Liver (tissue), 9 donors: ENCODE measurements around the gene PACRGL. TPM values are rescaled to one million over a fixed set of nuclear protein-coding genes. Genes with fewer than 3 reads are reported as not detected.
"Not testable (repeated sequence)": the region's sequence is repeated elsewhere in the genome, so short reads cannot be mapped to it uniquely, and the experiment has no call there.

Experiments
- DNase-seq: peaks from one replicate; pipeline ENCODE4 v3.0.0-alpha.2; 2017; ENCODE audit warnings: low spot score
- H3K27ac ChIP-seq, 2 donors: one replicate each; pipeline ENCODE4 v1.7.0; 2013; ENCODE audit warnings: inconsistent platforms in 2 of 2, low read length in 2 of 2, control low read depth in 1 of 2, low read depth in 1 of 2, mild to moderate bottlenecking in 1 of 2
- H3K27me3 ChIP-seq, 4 donors: one replicate each; pipeline versions ENCODE4 v1.6.1 to v1.7.0; 2013; ENCODE audit warnings: low read length in 3 of 4, inconsistent platforms in 1 of 4, mild to moderate bottlenecking in 1 of 4, moderate library complexity in 1 of 4; ENCODE audit not compliant: control insufficient read depth in 4 of 4, insufficient read depth in 4 of 4
- H3K36me3 ChIP-seq, 4 donors: one replicate each; pipeline versions ENCODE4 v1.6.1 to v1.7.0; 2013; ENCODE audit warnings: low read length in 3 of 4, mild to moderate bottlenecking in 3 of 4, low read depth in 1 of 4, moderate library complexity in 1 of 4; ENCODE audit not compliant: control insufficient read depth in 4 of 4, insufficient read depth in 3 of 4
- H3K4me1 ChIP-seq, 4 donors: one replicate each; pipeline versions ENCODE4 v1.6.1 to v1.7.0; 2013; ENCODE audit warnings: low read length in 3 of 4, mild to moderate bottlenecking in 3 of 4, moderate library complexity in 1 of 4; ENCODE audit not compliant: control insufficient read depth in 4 of 4, insufficient read depth in 4 of 4
- H3K4me3 ChIP-seq, 3 donors: one replicate each; pipeline versions ENCODE4 v1.6.1 to v1.7.0; 2013; ENCODE audit warnings: low read length in 3 of 3, control low read depth in 1 of 3, low read depth in 1 of 3, mild to moderate bottlenecking in 1 of 3
- H3K9ac ChIP-seq, 2 donors: one replicate each; pipeline ENCODE4 v1.7.0; 2013; ENCODE audit warnings: low read length in 2 of 2, mild to moderate bottlenecking in 2 of 2, moderate library complexity in 2 of 2, control low read depth in 1 of 2, low read depth in 1 of 2
- H3K9me3 ChIP-seq, 4 donors: one replicate each; pipeline versions ENCODE4 v1.6.1 to v1.7.0; 2013; ENCODE audit warnings: low read length in 3 of 4; ENCODE audit not compliant: control insufficient read depth in 4 of 4
- ATF3 ChIP-seq: IDR thresholded peaks from 2 replicates; pipeline ENCODE4 v1.6.1; 2016; ENCODE audit warnings: antibody characterized with exemption
- FOXA1 ChIP-seq: IDR thresholded peaks from 2 replicates; pipeline ENCODE4 v1.6.1; 2016; ENCODE audit warnings: antibody characterized with exemption
- FOXA2 ChIP-seq: IDR thresholded peaks from 2 replicates; pipeline ENCODE4 v1.6.1; 2016; ENCODE audit warnings: antibody characterized with exemption
- GABPA ChIP-seq, 2 donors: IDR thresholded peaks in 1 of 2; conservative IDR thresholded peaks in 1 of 2; 2 replicates each; pipeline ENCODE4 v1.6.1; 2016; ENCODE audit warnings: antibody characterized with exemption in 2 of 2, mild to moderate bottlenecking in 1 of 2, moderate library complexity in 1 of 2
- HNF4A ChIP-seq, 2 donors: conservative IDR thresholded peaks; 2 replicates each; pipeline ENCODE4 v1.6.1; 2016; ENCODE audit warnings: antibody characterized with exemption in 2 of 2, mild to moderate bottlenecking in 2 of 2
- HNF4G ChIP-seq: IDR thresholded peaks from 2 replicates; pipeline ENCODE4 v1.6.1; 2016; ENCODE audit warnings: antibody characterized with exemption
- JUND ChIP-seq, 2 donors: IDR thresholded peaks; 2 replicates each; pipeline ENCODE4 v1.6.1; 2016; ENCODE audit warnings: antibody characterized with exemption in 2 of 2
- MAX ChIP-seq: IDR thresholded peaks from 2 replicates; pipeline ENCODE4 v1.6.1; 2016; ENCODE audit warnings: antibody characterized with exemption
- NR2F2 ChIP-seq: IDR thresholded peaks from 2 replicates; pipeline ENCODE4 v1.6.1; 2016; ENCODE audit warnings: antibody characterized with exemption
- RAD21 ChIP-seq, 2 donors: IDR thresholded peaks; 2 replicates each; pipeline ENCODE4 v1.6.1; 2016; ENCODE audit warnings: antibody characterized with exemption in 2 of 2, mild to moderate bottlenecking in 2 of 2
- SP1 ChIP-seq: IDR thresholded peaks from 2 replicates; pipeline ENCODE4 v1.6.1; 2018; ENCODE audit warnings: antibody characterized with exemption, mild to moderate bottlenecking
- TAF1 ChIP-seq: conservative IDR thresholded peaks from 2 replicates; pipeline ENCODE4 v1.6.1; 2016; ENCODE audit warnings: antibody characterized with exemption, mild to moderate bottlenecking
- YY1 ChIP-seq: IDR thresholded peaks from 2 replicates; pipeline ENCODE4 v1.6.1; 2016; ENCODE audit warnings: antibody characterized with exemption, mild to moderate bottlenecking
- WGBS: extraction: QIAGEN DNeasy Blood & Tissue Kit; methylation state at CpG from one replicate; pipeline ENCODE4 v1.1.7; 2013; 5-methylcytosine and 5-hydroxymethylcytosine counted together
- polyA plus RNA-seq, 2 donors: library from polyadenylated mRNA; stranded (reverse) in 1 of 2; unstranded in 1 of 2; fragments of 200-250 nt in 1 of 2; fragments of >200 nt in 1 of 2; fragmentation: Nextera tagmentation in 1 of 2; extraction: Ambion mirVana in 1 of 2; gene quantifications; one replicate each; pipeline versions ENCODE4 v1.2.1 to v1.2.3, GENCODE V29; 2013 to 2015
- total RNA-seq, 2 donors: library from RNA; depleted of rRNA; stranded (reverse); fragments of >200 nt; gene quantifications; one replicate each; pipeline ENCODE4 v1.2.3, GENCODE V29; 2014
- TF ChIP-seq, protein P1 (sequence below): IDR thresholded peaks from 2 replicates; pipeline ENCODE4 v1.6.1; 2016; ENCODE audit warnings: antibody characterized with exemption
- TF ChIP-seq, protein P2 (sequence below): fragments of 150-350 bp; IDR thresholded peaks from 2 replicates; pipeline ENCODE4 v1.5.1; 2017; ENCODE audit warnings: improper control_type of control experiment, low read depth, low read length; ENCODE audit not compliant: missing input control
- TF ChIP-seq, protein P3 (sequence below): IDR thresholded peaks from 2 replicates; pipeline ENCODE4 v1.6.1; 2016; ENCODE audit warnings: antibody characterized with exemption, mild to moderate bottlenecking
- donor health status: healthy.
- donor health status: healthy.
- donor health status: healthy.
- donor health status: healthy.
- donor health status: healthy.

Gene PACRGL
- total and polyA plus RNA-seq, 4 donors, result 2.6 to 7.2 (median 4.9) TPM

- not testable (repeated sequence) for H3K27ac ChIP-seq, H3K4me1 ChIP-seq, H3K27me3 ChIP-seq, H3K36me3 ChIP-seq, H3K9ac ChIP-seq, H3K4me3 ChIP-seq, H3K9me3 ChIP-seq, DNase-seq
- WGBS, result 83% methylated on average over 1 of the region's 1 CpG
These were observed 82.9 kb downstream of the PACRGL start for GRCh38 chr4:20783134-20783533.

- H3K27ac ChIP-seq, result no peak overlapping the region
- DNase-seq, result no peak
- WGBS, result 82% methylated on average over 2 of the region's 2 CpGs
These were observed 87.8 kb downstream of the PACRGL start for GRCh38 chr4:20787940-20788665.

More at GRCh38 chr4:20787940-20788665, 87.8 kb downstream of the PACRGL start:
- Histone ChIP-seq H3K4me1 (no peaks in the 10 kb centered on the region), H3K9me3 (peaks cover 0 to 4% (median 0%) of the 10 kb centered on the region in 4 donors), H3K4me3 (no peak overlapping the region), H3K27me3 (peaks cover 0 to 4% (median 0%) of the 10 kb centered on the region in 4 donors), H3K36me3 (no peaks in the 10 kb centered on the region), H3K9ac (no peak overlapping the region)
- TF ChIP-seq YY1 (no peak), GABPA (IDR thresholded peaks at IDR 0.05 in 1 of 2, conservative IDR thresholded peaks at IDR 0.05 in 1 of 2) (no peak), HNF4A (conservative IDR thresholded peaks at IDR 0.05) (no peak), NR2F2 (no peak), FOXA2 (no peak), SP1 (no peak), JUND (IDR thresholded peaks at IDR 0.05) (no peak), HNF4G (no peak), MAX (no peak), FOXA1 (no peak), ATF3 (no peak), RAD21 (IDR thresholded peaks at IDR 0.05) (no peak), TAF1 (no peak)
- TF ChIP-seq, protein P1, sequence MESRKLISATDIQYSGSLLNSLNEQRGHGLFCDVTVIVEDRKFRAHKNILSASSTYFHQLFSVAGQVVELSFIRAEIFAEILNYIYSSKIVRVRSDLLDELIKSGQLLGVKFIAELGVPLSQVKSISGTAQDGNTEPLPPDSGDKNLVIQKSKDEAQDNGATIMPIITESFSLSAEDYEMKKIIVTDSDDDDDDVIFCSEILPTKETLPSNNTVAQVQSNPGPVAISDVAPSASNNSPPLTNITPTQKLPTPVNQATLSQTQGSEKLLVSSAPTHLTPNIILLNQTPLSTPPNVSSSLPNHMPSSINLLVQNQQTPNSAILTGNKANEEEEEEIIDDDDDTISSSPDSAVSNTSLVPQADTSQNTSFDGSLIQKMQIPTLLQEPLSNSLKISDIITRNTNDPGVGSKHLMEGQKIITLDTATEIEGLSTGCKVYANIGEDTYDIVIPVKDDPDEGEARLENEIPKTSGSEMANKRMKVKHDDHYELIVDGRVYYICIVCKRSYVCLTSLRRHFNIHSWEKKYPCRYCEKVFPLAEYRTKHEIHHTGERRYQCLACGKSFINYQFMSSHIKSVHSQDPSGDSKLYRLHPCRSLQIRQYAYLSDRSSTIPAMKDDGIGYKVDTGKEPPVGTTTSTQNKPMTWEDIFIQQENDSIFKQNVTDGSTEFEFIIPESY, result no peak
- TF ChIP-seq, protein P2, sequence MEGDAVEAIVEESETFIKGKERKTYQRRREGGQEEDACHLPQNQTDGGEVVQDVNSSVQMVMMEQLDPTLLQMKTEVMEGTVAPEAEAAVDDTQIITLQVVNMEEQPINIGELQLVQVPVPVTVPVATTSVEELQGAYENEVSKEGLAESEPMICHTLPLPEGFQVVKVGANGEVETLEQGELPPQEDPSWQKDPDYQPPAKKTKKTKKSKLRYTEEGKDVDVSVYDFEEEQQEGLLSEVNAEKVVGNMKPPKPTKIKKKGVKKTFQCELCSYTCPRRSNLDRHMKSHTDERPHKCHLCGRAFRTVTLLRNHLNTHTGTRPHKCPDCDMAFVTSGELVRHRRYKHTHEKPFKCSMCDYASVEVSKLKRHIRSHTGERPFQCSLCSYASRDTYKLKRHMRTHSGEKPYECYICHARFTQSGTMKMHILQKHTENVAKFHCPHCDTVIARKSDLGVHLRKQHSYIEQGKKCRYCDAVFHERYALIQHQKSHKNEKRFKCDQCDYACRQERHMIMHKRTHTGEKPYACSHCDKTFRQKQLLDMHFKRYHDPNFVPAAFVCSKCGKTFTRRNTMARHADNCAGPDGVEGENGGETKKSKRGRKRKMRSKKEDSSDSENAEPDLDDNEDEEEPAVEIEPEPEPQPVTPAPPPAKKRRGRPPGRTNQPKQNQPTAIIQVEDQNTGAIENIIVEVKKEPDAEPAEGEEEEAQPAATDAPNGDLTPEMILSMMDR, result no peak
- TF ChIP-seq, protein P3, sequence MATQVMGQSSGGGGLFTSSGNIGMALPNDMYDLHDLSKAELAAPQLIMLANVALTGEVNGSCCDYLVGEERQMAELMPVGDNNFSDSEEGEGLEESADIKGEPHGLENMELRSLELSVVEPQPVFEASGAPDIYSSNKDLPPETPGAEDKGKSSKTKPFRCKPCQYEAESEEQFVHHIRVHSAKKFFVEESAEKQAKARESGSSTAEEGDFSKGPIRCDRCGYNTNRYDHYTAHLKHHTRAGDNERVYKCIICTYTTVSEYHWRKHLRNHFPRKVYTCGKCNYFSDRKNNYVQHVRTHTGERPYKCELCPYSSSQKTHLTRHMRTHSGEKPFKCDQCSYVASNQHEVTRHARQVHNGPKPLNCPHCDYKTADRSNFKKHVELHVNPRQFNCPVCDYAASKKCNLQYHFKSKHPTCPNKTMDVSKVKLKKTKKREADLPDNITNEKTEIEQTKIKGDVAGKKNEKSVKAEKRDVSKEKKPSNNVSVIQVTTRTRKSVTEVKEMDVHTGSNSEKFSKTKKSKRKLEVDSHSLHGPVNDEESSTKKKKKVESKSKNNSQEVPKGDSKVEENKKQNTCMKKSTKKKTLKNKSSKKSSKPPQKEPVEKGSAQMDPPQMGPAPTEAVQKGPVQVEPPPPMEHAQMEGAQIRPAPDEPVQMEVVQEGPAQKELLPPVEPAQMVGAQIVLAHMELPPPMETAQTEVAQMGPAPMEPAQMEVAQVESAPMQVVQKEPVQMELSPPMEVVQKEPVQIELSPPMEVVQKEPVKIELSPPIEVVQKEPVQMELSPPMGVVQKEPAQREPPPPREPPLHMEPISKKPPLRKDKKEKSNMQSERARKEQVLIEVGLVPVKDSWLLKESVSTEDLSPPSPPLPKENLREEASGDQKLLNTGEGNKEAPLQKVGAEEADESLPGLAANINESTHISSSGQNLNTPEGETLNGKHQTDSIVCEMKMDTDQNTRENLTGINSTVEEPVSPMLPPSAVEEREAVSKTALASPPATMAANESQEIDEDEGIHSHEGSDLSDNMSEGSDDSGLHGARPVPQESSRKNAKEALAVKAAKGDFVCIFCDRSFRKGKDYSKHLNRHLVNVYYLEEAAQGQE, result no peak
